ENCODE results near the gene RBM17. TPM values are rescaled to one million over a fixed set of nuclear protein-coding genes. Genes with fewer than 3 reads are reported as not detected.

Gene RBM17
- total RNA-seq, 1 donor, result 47.5 TPM

DNA sequence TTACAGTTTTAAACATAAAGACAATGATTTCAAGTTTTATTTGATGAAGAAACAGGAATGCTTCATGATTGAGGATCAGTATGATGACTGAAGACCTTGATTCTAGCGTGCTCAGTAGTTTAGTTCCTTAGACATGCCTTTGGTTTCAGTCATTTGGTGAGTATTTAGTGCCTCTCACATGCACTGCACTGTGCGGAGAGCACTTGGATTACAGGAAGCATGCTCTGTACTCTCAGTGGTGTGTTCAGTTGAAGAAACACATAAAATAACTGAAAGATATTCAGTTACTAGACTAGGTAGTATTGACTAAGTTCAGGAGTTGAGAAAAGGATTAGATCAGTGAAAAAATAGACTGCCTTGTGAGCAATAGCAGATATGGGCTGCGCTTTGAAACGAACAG is 25.5 kb downstream of the RBM17 start:
- TF ChIP-seq, protein P1, sequence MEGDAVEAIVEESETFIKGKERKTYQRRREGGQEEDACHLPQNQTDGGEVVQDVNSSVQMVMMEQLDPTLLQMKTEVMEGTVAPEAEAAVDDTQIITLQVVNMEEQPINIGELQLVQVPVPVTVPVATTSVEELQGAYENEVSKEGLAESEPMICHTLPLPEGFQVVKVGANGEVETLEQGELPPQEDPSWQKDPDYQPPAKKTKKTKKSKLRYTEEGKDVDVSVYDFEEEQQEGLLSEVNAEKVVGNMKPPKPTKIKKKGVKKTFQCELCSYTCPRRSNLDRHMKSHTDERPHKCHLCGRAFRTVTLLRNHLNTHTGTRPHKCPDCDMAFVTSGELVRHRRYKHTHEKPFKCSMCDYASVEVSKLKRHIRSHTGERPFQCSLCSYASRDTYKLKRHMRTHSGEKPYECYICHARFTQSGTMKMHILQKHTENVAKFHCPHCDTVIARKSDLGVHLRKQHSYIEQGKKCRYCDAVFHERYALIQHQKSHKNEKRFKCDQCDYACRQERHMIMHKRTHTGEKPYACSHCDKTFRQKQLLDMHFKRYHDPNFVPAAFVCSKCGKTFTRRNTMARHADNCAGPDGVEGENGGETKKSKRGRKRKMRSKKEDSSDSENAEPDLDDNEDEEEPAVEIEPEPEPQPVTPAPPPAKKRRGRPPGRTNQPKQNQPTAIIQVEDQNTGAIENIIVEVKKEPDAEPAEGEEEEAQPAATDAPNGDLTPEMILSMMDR (IDR thresholded peaks at IDR 0.05; ENCODE audit: insufficient read depth, low read depth, low read length), result no peak
- no peak for DNase-seq (ENCODE audit: low read depth)
- no peak overlapping the region for H3K4me3 ChIP-seq (ENCODE audit: low read depth, low read length)

DNA sequence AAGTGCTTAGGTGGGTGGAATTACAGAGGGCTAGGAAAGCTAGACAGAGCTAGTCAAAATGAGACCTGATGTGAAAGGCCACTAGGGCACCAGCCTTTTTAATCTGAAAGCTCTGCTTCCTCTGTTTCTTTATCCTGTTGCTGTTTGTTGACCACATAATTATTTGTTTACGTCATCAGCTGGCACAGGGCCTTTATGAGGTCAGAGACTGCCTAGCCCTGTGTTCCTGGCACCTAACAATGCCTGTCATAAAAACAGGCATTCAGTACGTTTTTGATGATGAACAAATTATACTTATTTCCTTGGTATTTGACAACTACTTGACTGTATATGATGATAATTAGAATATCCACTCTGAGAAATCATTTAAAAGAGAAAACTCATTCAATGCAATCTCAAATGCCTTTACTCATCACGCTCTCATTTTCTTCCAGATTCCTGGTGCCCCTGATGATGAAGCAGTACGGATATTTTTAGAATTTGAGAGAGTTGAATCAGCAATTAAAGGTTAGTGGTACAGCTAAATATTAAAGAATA is 26.0 kb downstream of the RBM17 start:
- DNase-seq (ENCODE audit: low read depth), result peak; percentile 78
- H3K4me3 ChIP-seq (ENCODE audit: low read depth, low read length), result no peak overlapping the region
- TF ChIP-seq, protein P1 (IDR thresholded peaks at IDR 0.05; ENCODE audit: insufficient read depth, low read depth, low read length), result no peak

DNA sequence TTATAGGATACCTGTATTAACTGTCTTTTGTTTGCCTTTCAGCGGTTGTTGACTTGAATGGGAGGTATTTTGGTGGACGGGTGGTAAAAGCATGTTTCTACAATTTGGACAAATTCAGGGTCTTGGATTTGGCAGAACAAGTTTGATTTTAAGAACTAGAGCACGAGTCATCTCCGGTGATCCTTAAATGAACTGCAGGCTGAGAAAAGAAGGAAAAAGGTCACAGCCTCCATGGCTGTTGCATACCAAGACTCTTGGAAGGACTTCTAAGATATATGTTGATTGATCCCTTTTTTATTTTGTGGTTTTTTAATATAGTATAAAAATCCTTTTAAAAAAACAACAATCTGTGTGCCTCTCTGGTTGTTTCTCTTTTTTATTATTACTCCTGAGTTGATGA is 26.6 kb downstream of the RBM17 start:
- DNase-seq (ENCODE audit: low read depth), result no peak
- TF ChIP-seq, protein P1 (IDR thresholded peaks at IDR 0.05; ENCODE audit: insufficient read depth, low read depth, low read length), result no peak

DNA sequence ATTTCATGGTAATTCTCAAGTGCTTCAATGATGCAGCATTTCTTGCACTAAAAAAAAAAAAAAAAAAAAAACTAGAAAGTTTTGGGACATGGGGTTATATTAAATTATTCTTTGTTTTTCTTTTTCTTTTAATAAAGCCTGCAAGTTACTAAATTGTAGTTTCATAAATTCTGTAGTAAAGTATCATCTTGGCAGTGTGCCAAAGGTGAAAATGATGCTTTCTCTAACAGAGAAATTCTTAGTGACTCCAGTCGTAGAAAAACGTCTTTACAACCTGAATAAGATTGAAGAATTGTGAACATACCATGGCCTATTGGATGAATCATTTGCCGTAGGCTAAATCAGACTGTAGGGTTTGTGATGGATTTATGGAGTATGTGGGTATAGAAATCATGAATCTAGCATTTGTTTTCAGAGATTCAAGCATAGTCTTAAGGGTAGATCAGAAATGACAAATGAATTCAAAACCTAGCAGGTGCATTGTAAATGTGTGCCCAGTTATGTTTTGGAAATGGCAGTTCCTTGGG is 27.1 kb downstream of the RBM17 start:
- no peak overlapping the region for H3K4me3 ChIP-seq (ENCODE audit: low read depth, low read length)
- TF ChIP-seq, protein P1 (IDR thresholded peaks at IDR 0.05; ENCODE audit: insufficient read depth, low read depth, low read length), result no peak

More for the DNA sequence above, 26.6 kb downstream of the RBM17 start:
- no peak overlapping the region for H3K4me3 ChIP-seq (ENCODE audit: low read depth, low read length)

DNA sequence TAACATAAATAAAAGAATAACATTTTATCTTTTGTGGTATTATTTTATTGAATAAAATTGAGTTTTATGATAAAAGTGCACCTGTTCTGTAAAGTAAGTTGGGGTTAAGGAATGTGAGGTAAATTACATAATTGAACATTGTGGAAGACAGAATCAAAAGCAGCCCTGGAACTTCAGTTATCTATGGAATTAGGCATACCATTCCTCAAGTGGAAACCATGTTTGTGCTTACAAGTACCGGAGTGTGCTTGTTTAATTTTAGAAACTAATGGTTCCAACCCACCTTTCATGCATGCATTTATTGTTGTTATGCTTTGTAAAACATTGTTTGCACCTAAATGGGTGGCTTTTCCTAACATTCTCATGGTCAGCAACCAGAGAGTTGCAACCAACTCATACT is 28.0 kb downstream of the RBM17 start:
- DNase-seq (ENCODE audit: low read depth), result no peak
- no peak overlapping the region for H3K4me3 ChIP-seq (ENCODE audit: low read depth, low read length)
- TF ChIP-seq, protein P1 (IDR thresholded peaks at IDR 0.05; ENCODE audit: insufficient read depth, low read depth, low read length), result no peak

More for the DNA sequence above, 27.1 kb downstream of the RBM17 start:
- DNase-seq (ENCODE audit: low read depth), result no peak

DNA sequence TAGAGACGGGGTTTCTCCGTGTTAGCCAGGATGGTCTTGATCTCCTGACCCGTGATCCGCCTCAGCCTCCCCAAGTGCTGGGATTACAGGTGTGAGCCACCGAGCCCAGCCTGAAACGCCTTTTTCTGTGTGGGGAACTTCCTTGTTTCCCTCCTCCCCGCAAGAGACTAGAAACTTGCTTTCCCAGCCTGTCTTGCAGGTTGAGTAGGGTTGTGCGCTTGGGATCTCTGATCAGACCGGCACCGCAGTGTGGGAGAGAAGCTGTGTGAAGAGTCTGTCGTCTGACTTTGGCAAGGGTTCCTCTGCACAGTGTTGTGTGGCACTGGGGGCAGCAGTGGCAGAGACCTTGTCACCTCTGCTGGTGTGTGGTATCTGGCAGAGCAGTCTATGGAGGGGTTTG is 28.9 kb downstream of the RBM17 start:
- no peak for DNase-seq (ENCODE audit: low read depth)
- no peak overlapping the region for H3K4me3 ChIP-seq (ENCODE audit: low read depth, low read length)
- TF ChIP-seq, protein P1 (IDR thresholded peaks at IDR 0.05; ENCODE audit: insufficient read depth, low read depth, low read length), result no peak

DNA sequence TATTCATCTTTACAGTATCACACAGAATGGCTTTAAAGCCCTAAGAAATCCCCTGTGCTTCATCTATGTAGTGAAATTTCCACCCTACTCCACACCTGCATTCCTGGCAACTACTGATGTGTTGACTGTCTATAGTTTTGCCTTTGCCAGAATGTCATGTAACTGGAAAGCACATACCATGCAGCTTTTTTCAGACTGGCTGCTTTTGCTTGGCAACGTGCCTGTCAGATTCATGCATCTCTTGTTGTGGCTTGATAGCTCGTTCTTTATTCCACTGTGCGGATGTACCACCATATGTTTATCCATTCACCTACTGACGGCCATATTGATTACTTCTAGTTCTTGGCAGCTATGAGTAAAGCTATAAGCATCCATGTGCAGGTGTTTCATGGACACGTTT is 30.6 kb downstream of the RBM17 start:
- H3K4me3 ChIP-seq (ENCODE audit: low read depth, low read length), result no peak overlapping the region
- TF ChIP-seq, protein P1 (IDR thresholded peaks at IDR 0.05; ENCODE audit: insufficient read depth, low read depth, low read length), result no peak
- DNase-seq (ENCODE audit: low read depth), result no peak

All from fibroblast of villous mesenchyme (primary cell).